ENCODE data around the gene TNPO2.
"Not testable (repeated sequence)": the region's sequence is repeated elsewhere in the genome, so short reads cannot be mapped to it uniquely, and the experiment has no call there.

Gene TNPO2

GRCh38 chr19:12705169-12705568 is 18.6 kb downstream of the TNPO2 start:
- DNase-seq, result no peak

GRCh38 chr19:12703046-12703445 is 20.7 kb downstream of the TNPO2 start:
- no peak for DNase-seq

- no peak for DNase-seq
Measured at GRCh38 chr19:12701596-12702282, 22.0 kb downstream of the TNPO2 start.

- DNase-seq, result no peak
Measured at GRCh38 chr19:12698138-12698537, 25.6 kb downstream of the TNPO2 start.

GRCh38 chr19:12697425-12697824 is 26.3 kb downstream of the TNPO2 start:
- not testable (repeated sequence) for DNase-seq

GRCh38 chr19:12696366-12697335 is 27.1 kb downstream of the TNPO2 start, which contains the start of gene FBXW9:
FBXW9 (minus strand) TSS chr19:12696631; CDS start chr19:12696581, 50 bp downstream.
- DNase-seq, result peak; percentile 46 to 95 (median 89)

GRCh38 chr19:12695997-12696365 is 27.8 kb downstream of the TNPO2 start:
- DNase-seq, result no peak

GRCh38 chr19:12695514-12695913 is 28.2 kb downstream of the TNPO2 start:
- DNase-seq, result no peak

GRCh38 chr19:12695096-12695495 is 28.6 kb downstream of the TNPO2 start:
- no peak for DNase-seq

GRCh38 chr19:12694641-12695040 is 29.1 kb downstream of the TNPO2 start:
- DNase-seq, result no peak

- no peak for DNase-seq
Measured at GRCh38 chr19:12692960-12693359, 30.8 kb downstream of the TNPO2 start.

GRCh38 chr19:12689581-12690216 is 34.0 kb downstream of the TNPO2 start:
- no peak for DNase-seq

GRCh38 chr19:12689012-12689411 is 34.7 kb downstream of the TNPO2 start:
- no peak for DNase-seq

- DNase-seq, result no peak
Measured at GRCh38 chr19:12687496-12688196, 36.1 kb downstream of the TNPO2 start, which contains the start of gene GNG14. GNG14 (plus strand) TSS chr19:12687998; CDS start chr19:12688049, 51 bp downstream.

- no peak for DNase-seq
Measured at GRCh38 chr19:12685831-12686230, 37.9 kb downstream of the TNPO2 start.

GRCh38 chr19:12681074-12681987 is 42.4 kb downstream of the TNPO2 start, which contains the start of gene DHPS:
DHPS (minus strand) TSS chr19:12681880; CDS start chr19:12681766, 114 bp downstream.
- peak; percentile 32 to 91 (median 80) for DNase-seq

- DNase-seq, result no peak
Measured at GRCh38 chr19:12680034-12680433, 43.7 kb downstream of the TNPO2 start.

- not testable (repeated sequence) for DNase-seq
Measured at GRCh38 chr19:12678039-12678438, 45.7 kb downstream of the TNPO2 start.

- no peak for DNase-seq
Measured at GRCh38 chr19:12676928-12677327, 46.8 kb downstream of the TNPO2 start.

- peak in 12 of 14 donors; percentile 8 to 70 (median 26) for DNase-seq
Measured at GRCh38 chr19:12676384-12676792, 47.3 kb downstream of the TNPO2 start.

- no peak for DNase-seq
Measured at GRCh38 chr19:12675940-12676339, 47.8 kb downstream of the TNPO2 start.
